Fibroblast of skin of abdomen (primary cell): ENCODE measurements around the gene TCIRG1. TPM values are rescaled to one million over a fixed set of nuclear protein-coding genes. Genes with fewer than 3 reads are reported as not detected.
"Not testable (repeated sequence)": the region's sequence is repeated elsewhere in the genome, so short reads cannot be mapped to it uniquely, and the experiment has no call there.

Experiments used
- DNase-seq: peaks from one replicate; pipeline ENCODE4 v3.0.0-alpha.2; 2013
- polyA plus RNA-seq, 2 experiments: library from polyadenylated mRNA; unstranded; fragments of 120-200 nt; gene quantifications; one replicate each; pipeline ENCODE4 v1.2.1, GENCODE V29; 2013; ENCODE audit not compliant: insufficient read length in 2 of 2

TCIRG1 gene
- 51.9 TPM for polyA plus RNA-seq (2013, experiment 1 of 2; ENCODE audit: insufficient read length)
- polyA plus RNA-seq (2013, experiment 2 of 2; ENCODE audit: insufficient read length) = 58.3 TPM

- peak; percentile 74 for DNase-seq
Measured at GRCh38 chr11:68038718-68039525, at the start of gene TCIRG1. Gene TCIRG1 (plus strand): TSS chr11:68039025. CDS start chr11:68041272, 2,247 bp downstream.

GRCh38 chr11:67990546-67991346 is 48.1 kb upstream of the TCIRG1 start:
- DNase-seq = not testable (repeated sequence)

- not testable (repeated sequence) for DNase-seq
Measured at GRCh38 chr11:67991347-67992121, 47.3 kb upstream of the TCIRG1 start.

- not testable (repeated sequence) for DNase-seq
Measured at GRCh38 chr11:67993821-67994220, 45.0 kb upstream of the TCIRG1 start.

GRCh38 chr11:67994387-67994786 is 44.4 kb upstream of the TCIRG1 start:
- DNase-seq = not testable (repeated sequence)

GRCh38 chr11:67995129-67995528 is 43.7 kb upstream of the TCIRG1 start:
- not testable (repeated sequence) for DNase-seq

- DNase-seq = not testable (repeated sequence)
Measured at GRCh38 chr11:67995579-67995978, 43.2 kb upstream of the TCIRG1 start.

- no peak for DNase-seq
Measured at GRCh38 chr11:67996051-67996450, 42.8 kb upstream of the TCIRG1 start.

GRCh38 chr11:67996622-67997474 is 42.0 kb upstream of the TCIRG1 start:
- DNase-seq = no peak

- DNase-seq = no peak
Measured at GRCh38 chr11:67997475-67997921, 41.3 kb upstream of the TCIRG1 start.

GRCh38 chr11:67998150-67999045 is 40.4 kb upstream of the TCIRG1 start:
- no peak for DNase-seq

- DNase-seq = no peak
Measured at GRCh38 chr11:67999201-67999629, 39.6 kb upstream of the TCIRG1 start.

GRCh38 chr11:67999704-68000103 is 39.1 kb upstream of the TCIRG1 start:
- DNase-seq = no peak

GRCh38 chr11:68002575-68002937 is 36.3 kb upstream of the TCIRG1 start:
- DNase-seq = no peak

GRCh38 chr11:68002938-68003845 is 35.6 kb upstream of the TCIRG1 start:
- DNase-seq = no peak

- DNase-seq = peak; percentile 78
Measured at GRCh38 chr11:68003846-68004550, 34.8 kb upstream of the TCIRG1 start, which contains the start of gene UNC93B1. Gene UNC93B1 (minus strand): TSS chr11:68004097. CDS start chr11:68004043, 54 bp downstream.

- DNase-seq = no peak
Measured at GRCh38 chr11:68004551-68005335, 34.1 kb upstream of the TCIRG1 start.
